Gastrocnemius medialis (tissue), 4 donors: ENCODE data around the gene CCM2. TPM values are rescaled to one million over a fixed set of nuclear protein-coding genes. Genes with fewer than 3 reads are reported as not detected.

Experiments
- ATAC-seq, 2 donors: fragments of 150-250 bp; one replicate each; pipeline ENCODE4 v1.9.1; 2016
- DNase-seq, 2 donors: peaks; one replicate each; pipeline ENCODE4 v3.0.0-alpha.2; 2019
- H3K27ac ChIP-seq, 4 donors: fragments of 200-600 bp; sonication (generic); 1 replicate in 1 of 4; 2 replicates in 3 of 4; pipeline ENCODE4 v1.5.1; 2016 to 2018; ENCODE audit warnings: mild to moderate bottlenecking in 2 of 4, moderate library complexity in 1 of 4
- H3K27me3 ChIP-seq, 3 donors: fragments of 200-600 bp; sonication (generic) in 2 of 3; 1 replicate in 1 of 3; 2 replicates in 2 of 3; pipeline versions ENCODE4 v1.5.1 to v1.6.0; 2016 to 2019; ENCODE audit warnings: mild to moderate bottlenecking in 1 of 3, moderate library complexity in 1 of 3
- H3K36me3 ChIP-seq, 2 donors: fragments of 200-600 bp; sonication (generic) in 1 of 2; one replicate each; pipeline ENCODE4 v1.5.1; 2017 to 2018
- H3K4me1 ChIP-seq, 2 donors: fragments of 200-600 bp; sonication (generic) in 1 of 2; one replicate each; pipeline ENCODE4 v1.5.1; 2016 to 2017; ENCODE audit warnings: mild to moderate bottlenecking in 2 of 2
- H3K4me3 ChIP-seq, 4 donors: fragments of 200-600 bp; sonication (generic) in 3 of 4; 1 replicate in 1 of 4; 2 replicates in 3 of 4; pipeline ENCODE4 v1.5.1; 2016 to 2019; ENCODE audit warnings: mild to moderate bottlenecking in 2 of 4
- H3K9me3 ChIP-seq, 3 donors: fragments of 200-600 bp; sonication (generic) in 2 of 3; 1 replicate in 1 of 3; 2 replicates in 2 of 3; pipeline ENCODE4 v1.5.1; 2016 to 2019
- CTCF ChIP-seq, 5 experiments: fragments of 450-650 bp in 3 of 5; fragments of 200-600 bp in 2 of 5; sonication (generic) in 2 of 5; IDR thresholded peaks in 4 of 5; conservative IDR thresholded peaks in 1 of 5; 1 replicate in 4 of 5; 2 replicates in 1 of 5; pipeline ENCODE4 v1.5.1; 2016 to 2019; ENCODE audit warnings: antibody characterized with exemption in 5 of 5, mild to moderate bottlenecking in 3 of 5, moderate library complexity in 3 of 5
- POLR2A ChIP-seq, 2 donors: fragments of 450-650 bp; IDR thresholded peaks; one replicate each; pipeline ENCODE4 v1.6.1; 2017; ENCODE audit warnings: antibody characterized with exemption in 2 of 2, mild to moderate bottlenecking in 2 of 2, moderate library complexity in 2 of 2
- in situ Hi-C, 4 donors: fragments of 200-750 bp; cut with MboI; loops; one replicate each; pipeline versions ENCODE4 v1.15.0 to v1.8.0; 2017; ENCODE audit warnings: low sequenced_read_pairs in 4 of 4
- intact Hi-C: fragments of 100-400 bp; cut with DNase I; formaldehyde crosslinking; loops from one replicate; pipeline ENCODE4 v1.15.1; 2023; ENCODE audit warnings: low total_unique reads
- total RNA-seq, 4 donors: library from RNA; depleted of rRNA; stranded (reverse); fragments of >200 nt; gene quantifications; one replicate each; pipeline versions ENCODE4 v1.1.0 to v1.2.3, GENCODE V29; 2016

CCM2 gene
- total RNA-seq, 4 donors from 2014 or later = 37.7 to 61.8 (median 47.4) TPM

DNA sequence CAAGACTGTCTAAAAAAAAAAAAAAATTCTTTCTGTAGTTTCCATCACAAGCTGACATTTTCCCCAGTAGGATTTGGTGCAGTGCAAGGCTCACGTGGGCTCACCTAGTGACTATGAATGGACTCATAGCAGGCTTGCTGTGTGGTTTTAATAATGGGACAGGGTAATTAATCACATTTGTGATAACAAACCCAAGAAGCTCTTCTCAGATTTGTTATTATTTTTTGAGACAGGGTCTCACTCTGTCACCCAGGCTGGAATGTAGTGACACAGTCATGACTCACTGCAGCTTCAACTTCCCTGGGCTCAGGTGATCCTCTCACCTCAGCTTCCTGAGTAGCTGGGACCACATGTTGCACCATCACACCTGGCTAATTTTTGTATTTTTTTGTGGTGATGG lies 48.7 kb downstream of the CCM2 start:
- intact Hi-C loops (no loop called here), in situ Hi-C loops (no loop called here)
- DNase-seq (no peak), ATAC-seq (no peak)
- Histone ChIP-seq H3K9me3 (no peaks in the 10 kb centered on the region), H3K27me3 (no peaks in the 10 kb centered on the region), H3K4me1 (no peaks in the 10 kb centered on the region), H3K36me3 (no peaks in the 10 kb centered on the region), H3K27ac (no peak overlapping the region), H3K4me3 (no peak overlapping the region)
- no peak for TF ChIP-seq CTCF (IDR thresholded peaks at IDR 0.05 in 4 of 5, conservative IDR thresholded peaks at IDR 0.05 in 1 of 5)
- TF ChIP-seq POLR2A (IDR thresholded peaks at IDR 0.05) = no peak

- intact Hi-C loops (no loop called here), in situ Hi-C loops (no loop called here)
- no peaks in the 10 kb centered on the region for H3K9me3 ChIP-seq
- no peak for DNase-seq
- no peaks in the 10 kb centered on the region for H3K4me1 ChIP-seq
- ATAC-seq = no peak
- no peak overlapping the region for H3K27ac ChIP-seq
- TF ChIP-seq POLR2A (IDR thresholded peaks at IDR 0.05) = no peak
- TF ChIP-seq CTCF (IDR thresholded peaks at IDR 0.05 in 4 of 5, conservative IDR thresholded peaks at IDR 0.05 in 1 of 5) = no peak
- no peaks in the 10 kb centered on the region for H3K27me3 ChIP-seq
- H3K36me3 ChIP-seq = no peaks in the 10 kb centered on the region
- no peak overlapping the region for H3K4me3 ChIP-seq
Observed at GRCh38 chr7:45050198-45050597, 50.2 kb downstream of the CCM2 start.

DNA sequence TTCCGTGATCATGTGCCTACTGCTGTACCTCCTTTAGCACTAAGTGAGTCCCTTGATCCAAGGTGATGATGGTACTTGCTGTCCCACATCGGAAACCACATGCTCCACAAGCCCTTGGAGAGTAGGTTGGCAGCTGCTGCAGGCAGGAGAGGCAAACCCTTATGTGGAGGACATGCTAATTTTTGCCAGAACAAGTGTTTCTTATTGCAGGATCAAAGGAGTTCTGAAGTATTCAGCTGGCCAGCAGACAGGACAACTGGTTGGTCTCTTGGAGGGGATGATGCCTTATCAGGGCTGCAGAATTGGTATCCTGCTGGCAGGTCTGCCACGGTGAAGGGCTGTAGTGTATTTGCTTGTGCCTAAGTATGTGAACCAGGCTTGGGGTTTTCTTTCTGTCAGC lies 52.0 kb downstream of the CCM2 start:
- no peak for ATAC-seq
- Histone ChIP-seq H3K36me3 (no peaks in the 10 kb centered on the region), H3K4me1 (no peaks in the 10 kb centered on the region), H3K9me3 (no peaks in the 10 kb centered on the region), H3K27ac (no peak overlapping the region), H3K4me3 (no peak overlapping the region), H3K27me3 (no peaks in the 10 kb centered on the region)
- intact Hi-C loops (no loop called here), in situ Hi-C loops (no loop called here)
- TF ChIP-seq POLR2A (IDR thresholded peaks at IDR 0.05) (no peak), CTCF (IDR thresholded peaks at IDR 0.05 in 4 of 5, conservative IDR thresholded peaks at IDR 0.05 in 1 of 5) (no peak)
- no peak for DNase-seq

GRCh38 chr7:45053401-45053800 lies 53.4 kb downstream of the CCM2 start:
- intact Hi-C loops (no loop called here), in situ Hi-C loops (no loop called here)
- no peak for ATAC-seq
- no peaks in the 10 kb centered on the region for H3K36me3 ChIP-seq
- H3K9me3 ChIP-seq = no peaks in the 10 kb centered on the region
- no peak for DNase-seq
- no peak overlapping the region for H3K27ac ChIP-seq
- no peaks in the 10 kb centered on the region for H3K27me3 ChIP-seq
- H3K4me1 ChIP-seq = no peaks in the 10 kb centered on the region
- no peak for TF ChIP-seq CTCF (IDR thresholded peaks at IDR 0.05 in 4 of 5, conservative IDR thresholded peaks at IDR 0.05 in 1 of 5)
- TF ChIP-seq POLR2A (IDR thresholded peaks at IDR 0.05) = no peak
- no peak overlapping the region for H3K4me3 ChIP-seq

GRCh38 chr7:45053941-45054340 lies 53.9 kb downstream of the CCM2 start:
- in situ Hi-C loops = no loop called here

More at GRCh38 chr7:45053941-45054340, 53.9 kb downstream of the CCM2 start:
- no peak for DNase-seq
- TF ChIP-seq CTCF (IDR thresholded peaks at IDR 0.05 in 4 of 5, conservative IDR thresholded peaks at IDR 0.05 in 1 of 5) = no peak
- TF ChIP-seq POLR2A (IDR thresholded peaks at IDR 0.05) = no peak
- no peaks in the 10 kb centered on the region for H3K36me3 ChIP-seq
- H3K27me3 ChIP-seq = no peaks in the 10 kb centered on the region
- H3K4me1 ChIP-seq = no peaks in the 10 kb centered on the region
- H3K9me3 ChIP-seq = no peaks in the 10 kb centered on the region
- no peak overlapping the region for H3K27ac ChIP-seq
- ATAC-seq = no peak
- H3K4me3 ChIP-seq = no peak overlapping the region
- intact Hi-C loops = no loop called here
